ENCODE measurements around the gene RAP1GDS1.

Gene RAP1GDS1

GRCh38 chr4:98289375-98289774 is 28.2 kb downstream of the RAP1GDS1 start:
- no peak for TF ChIP-seq CTCF (IDR thresholded peaks at IDR 0.05)
- Histone ChIP-seq H3K27ac (no peak overlapping the region), H2AFZ (no peak overlapping the region)

GRCh38 chr4:98290511-98290910 is 29.3 kb downstream of the RAP1GDS1 start:
- Histone ChIP-seq H3K27me3 (ENCODE audit: control insufficient read depth, insufficient read depth, low read length) (no peaks in the 10 kb centered on the region), H3K79me2 (no peaks in the 10 kb centered on the region), H3K36me3 (ENCODE audit: control insufficient read depth, insufficient read depth, low read length) (no peaks in the 10 kb centered on the region), H3K4me2 (ENCODE audit: low read length) (no peak overlapping the region), H2AFZ (no peak overlapping the region), H3K4me3 (ENCODE audit: low read depth, low read length) (no peak overlapping the region), H3K27ac (no peak overlapping the region), H3K4me1 (no peaks in the 10 kb centered on the region), H3K9me3 (ENCODE audit: control insufficient read depth, low read length) (no peaks in the 10 kb centered on the region), H3K9ac (no peak overlapping the region)
- TF ChIP-seq CTCF (IDR thresholded peaks at IDR 0.05), result no peak

More at GRCh38 chr4:98289375-98289774, 28.2 kb downstream of the RAP1GDS1 start:
- Histone ChIP-seq H3K27me3 (ENCODE audit: control insufficient read depth, insufficient read depth, low read length) (no peaks in the 10 kb centered on the region), H3K4me3 (ENCODE audit: low read depth, low read length) (no peak overlapping the region), H3K36me3 (ENCODE audit: control insufficient read depth, insufficient read depth, low read length) (no peaks in the 10 kb centered on the region), H3K79me2 (no peaks in the 10 kb centered on the region), H3K4me1 (no peaks in the 10 kb centered on the region), H3K9ac (no peak overlapping the region), H3K9me3 (ENCODE audit: control insufficient read depth, low read length) (no peaks in the 10 kb centered on the region), H3K4me2 (ENCODE audit: low read length) (no peak overlapping the region)

- Histone ChIP-seq H3K9ac (no peak overlapping the region), H3K27me3 (ENCODE audit: control insufficient read depth, insufficient read depth, low read length) (no peaks in the 10 kb centered on the region), H3K9me3 (ENCODE audit: control insufficient read depth, low read length) (no peaks in the 10 kb centered on the region), H3K4me3 (ENCODE audit: low read depth, low read length) (no peak overlapping the region), H3K4me2 (ENCODE audit: low read length) (no peak overlapping the region), H2AFZ (no peak overlapping the region), H3K4me1 (no peaks in the 10 kb centered on the region), H3K27ac (no peak overlapping the region), H3K79me2 (no peaks in the 10 kb centered on the region), H3K36me3 (ENCODE audit: control insufficient read depth, insufficient read depth, low read length) (no peaks in the 10 kb centered on the region)
- no peak for TF ChIP-seq CTCF (IDR thresholded peaks at IDR 0.05)
Observed at GRCh38 chr4:98293104-98293887, 32.1 kb downstream of the RAP1GDS1 start.

- TF ChIP-seq CTCF (IDR thresholded peaks at IDR 0.05), result no peak
Observed at GRCh38 chr4:98298022-98298421, 36.8 kb downstream of the RAP1GDS1 start.

GRCh38 chr4:98300706-98301105 is 39.5 kb downstream of the RAP1GDS1 start:
- no peaks in the 10 kb centered on the region for H3K36me3 ChIP-seq (ENCODE audit: control insufficient read depth, insufficient read depth, low read length)
- H3K4me3 ChIP-seq (ENCODE audit: low read depth, low read length), result no peak overlapping the region
- H3K27me3 ChIP-seq (ENCODE audit: control insufficient read depth, insufficient read depth, low read length), result no peaks in the 10 kb centered on the region
- no peak overlapping the region for H3K27ac ChIP-seq
- H3K4me2 ChIP-seq (ENCODE audit: low read length), result no peak overlapping the region
- no peaks in the 10 kb centered on the region for H3K9me3 ChIP-seq (ENCODE audit: control insufficient read depth, low read length)
- H3K4me1 ChIP-seq, result no peaks in the 10 kb centered on the region
- TF ChIP-seq CTCF (IDR thresholded peaks at IDR 0.05), result no peak
- H3K79me2 ChIP-seq, result no peaks in the 10 kb centered on the region
- H2AFZ ChIP-seq, result no peak overlapping the region
- no peak overlapping the region for H3K9ac ChIP-seq

More at GRCh38 chr4:98298022-98298421, 36.8 kb downstream of the RAP1GDS1 start:
- Histone ChIP-seq H3K4me1 (no peaks in the 10 kb centered on the region), H3K9me3 (ENCODE audit: control insufficient read depth, low read length) (no peaks in the 10 kb centered on the region), H2AFZ (no peak overlapping the region), H3K36me3 (ENCODE audit: control insufficient read depth, insufficient read depth, low read length) (no peaks in the 10 kb centered on the region), H3K27me3 (ENCODE audit: control insufficient read depth, insufficient read depth, low read length) (no peaks in the 10 kb centered on the region), H3K9ac (no peak overlapping the region), H3K4me2 (ENCODE audit: low read length) (no peak overlapping the region), H3K4me3 (ENCODE audit: low read depth, low read length) (no peak overlapping the region), H3K27ac (no peak overlapping the region), H3K79me2 (no peaks in the 10 kb centered on the region)
